ENCODE measurements around the gene ATAD3A. TPM values are rescaled to one million over a fixed set of nuclear protein-coding genes. Genes with fewer than 3 reads are reported as not detected.

ATAD3A gene
- total RNA-seq, 1 experiment from 2014 or later, result 92.7 TPM

DNA sequence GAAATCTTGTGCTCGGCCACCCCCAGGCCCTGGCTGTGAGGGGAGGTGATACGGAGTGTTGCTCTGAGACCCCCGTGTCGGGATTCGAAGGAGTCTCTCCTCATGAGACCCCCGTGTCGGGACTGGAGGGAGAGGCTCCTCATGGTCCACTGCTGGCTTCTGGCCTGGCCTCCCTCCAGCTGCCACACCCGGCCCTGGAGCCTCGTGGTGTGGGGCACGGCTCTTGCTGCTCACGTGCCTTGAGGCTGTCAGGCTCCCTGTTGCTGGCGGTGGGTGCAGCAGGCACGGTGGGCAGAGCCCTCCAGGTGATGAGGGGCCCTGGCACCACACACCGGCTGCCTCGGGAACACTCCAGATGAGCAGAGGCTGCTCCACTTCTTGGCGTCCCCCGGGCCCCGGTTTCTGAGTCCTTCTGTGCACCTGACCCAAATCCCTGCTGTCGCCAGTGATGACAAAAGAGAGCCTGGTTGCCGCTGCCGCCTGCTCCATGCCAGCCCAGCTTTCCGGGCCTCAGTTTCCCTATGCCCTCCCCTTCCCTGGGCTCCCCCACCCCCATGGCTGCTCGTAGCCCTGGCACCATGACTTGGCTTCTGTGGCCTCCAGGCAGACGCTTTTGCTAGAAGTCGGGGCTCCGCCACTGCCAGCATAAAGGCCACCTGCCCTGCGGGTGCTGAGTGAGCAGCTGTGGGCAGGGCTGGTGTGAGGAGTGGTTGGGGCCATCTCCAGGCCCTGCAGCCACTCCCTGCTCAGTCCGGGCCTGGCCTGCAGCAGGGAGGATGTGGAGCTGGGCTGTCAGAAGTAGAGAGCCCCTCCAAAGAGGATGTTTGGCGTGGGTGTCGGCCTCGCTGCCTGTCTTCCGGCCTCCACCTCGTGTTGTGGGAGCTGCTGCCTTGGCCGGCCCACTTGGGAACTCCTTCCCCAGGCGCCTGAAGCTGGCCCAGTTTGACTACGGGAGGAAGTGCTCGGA lies 16.6 kb downstream of the ATAD3A start:
- ChIA-PET POLR2A (ENCODE audit: low non-redundant PET) (no interaction called here), CTCF (no interaction called here)
- H3K4me3 ChIP-seq (ENCODE audit: low read depth, low read length, poor library complexity, severe bottlenecking), result no peak overlapping the region
- intact Hi-C loops (cut with micrococcal nuclease; ENCODE audit: unreplicated experiment), result no loop called here
- TF ChIP-seq EZH2 (IDR thresholded peaks at IDR 0.05; ENCODE audit: borderline replicate concordance, low read depth, low read length, poor library complexity, severe bottlenecking), result no peak
- TF ChIP-seq, protein P1, sequence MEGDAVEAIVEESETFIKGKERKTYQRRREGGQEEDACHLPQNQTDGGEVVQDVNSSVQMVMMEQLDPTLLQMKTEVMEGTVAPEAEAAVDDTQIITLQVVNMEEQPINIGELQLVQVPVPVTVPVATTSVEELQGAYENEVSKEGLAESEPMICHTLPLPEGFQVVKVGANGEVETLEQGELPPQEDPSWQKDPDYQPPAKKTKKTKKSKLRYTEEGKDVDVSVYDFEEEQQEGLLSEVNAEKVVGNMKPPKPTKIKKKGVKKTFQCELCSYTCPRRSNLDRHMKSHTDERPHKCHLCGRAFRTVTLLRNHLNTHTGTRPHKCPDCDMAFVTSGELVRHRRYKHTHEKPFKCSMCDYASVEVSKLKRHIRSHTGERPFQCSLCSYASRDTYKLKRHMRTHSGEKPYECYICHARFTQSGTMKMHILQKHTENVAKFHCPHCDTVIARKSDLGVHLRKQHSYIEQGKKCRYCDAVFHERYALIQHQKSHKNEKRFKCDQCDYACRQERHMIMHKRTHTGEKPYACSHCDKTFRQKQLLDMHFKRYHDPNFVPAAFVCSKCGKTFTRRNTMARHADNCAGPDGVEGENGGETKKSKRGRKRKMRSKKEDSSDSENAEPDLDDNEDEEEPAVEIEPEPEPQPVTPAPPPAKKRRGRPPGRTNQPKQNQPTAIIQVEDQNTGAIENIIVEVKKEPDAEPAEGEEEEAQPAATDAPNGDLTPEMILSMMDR (conservative IDR thresholded peaks at IDR 0.05; ENCODE audit: low read depth, low read length), result no peak
- peaks cover 27% of the 10 kb centered on the region for H3K36me3 ChIP-seq (ENCODE audit: insufficient read depth, low read length, poor library complexity, severe bottlenecking)
- H3K27ac ChIP-seq (ENCODE audit: low read depth, low read length, poor library complexity, severe bottlenecking), result no peak overlapping the region
- H3K27me3 ChIP-seq (replicated peaks; ENCODE audit: insufficient read depth, low read depth, low read length, poor library complexity), result no peaks in the 10 kb centered on the region
- H3K4me1 ChIP-seq (ENCODE audit: insufficient read depth, low read length, poor library complexity, severe bottlenecking), result no peaks in the 10 kb centered on the region
- H3K9me3 ChIP-seq (ENCODE audit: low read depth, low read length, poor library complexity, severe bottlenecking), result no peaks in the 10 kb centered on the region
- no TSS peak for BruUV-seq (replicated peaks)
- no peak for DNase-seq (ENCODE audit: low spot score)

DNA sequence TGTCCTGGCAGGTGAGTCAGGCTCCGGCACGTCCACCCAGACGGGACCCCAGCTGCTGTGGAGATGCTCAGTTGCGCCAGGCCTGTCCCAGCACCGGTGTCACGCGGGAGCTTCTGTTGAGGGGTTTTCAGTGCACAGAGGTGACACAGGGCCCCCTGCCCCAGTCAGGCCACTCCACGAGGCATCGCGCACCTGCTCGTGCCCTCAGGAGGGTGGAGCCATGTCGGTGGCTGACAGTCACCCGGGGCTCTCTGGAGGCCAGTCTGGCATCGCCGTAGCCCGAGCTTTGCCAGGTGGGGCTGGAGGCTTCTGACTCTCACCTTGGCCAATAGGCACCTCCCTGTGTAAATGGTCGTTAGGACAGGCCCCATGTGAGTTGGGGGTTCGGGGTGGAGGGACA lies 17.4 kb downstream of the ATAD3A start:
- no peaks in the 10 kb centered on the region for H3K9me3 ChIP-seq (ENCODE audit: low read depth, low read length, poor library complexity, severe bottlenecking)
- intact Hi-C loops (cut with micrococcal nuclease; ENCODE audit: unreplicated experiment), result no loop called here
- ChIA-PET POLR2A (ENCODE audit: low non-redundant PET) (no interaction called here), CTCF (no interaction called here)
- no peak for DNase-seq (ENCODE audit: low spot score)
- H3K4me3 ChIP-seq (ENCODE audit: low read depth, low read length, poor library complexity, severe bottlenecking), result no peak overlapping the region
- no peaks in the 10 kb centered on the region for H3K4me1 ChIP-seq (ENCODE audit: insufficient read depth, low read length, poor library complexity, severe bottlenecking)
- H3K36me3 ChIP-seq (ENCODE audit: insufficient read depth, low read length, poor library complexity, severe bottlenecking), result peaks cover 27% of the 10 kb centered on the region
- H3K27ac ChIP-seq (ENCODE audit: low read depth, low read length, poor library complexity, severe bottlenecking), result no peak overlapping the region
- BruUV-seq (replicated peaks), result no TSS peak
- no peaks in the 10 kb centered on the region for H3K27me3 ChIP-seq (replicated peaks; ENCODE audit: insufficient read depth, low read depth, low read length, poor library complexity)
- TF ChIP-seq EZH2 (IDR thresholded peaks at IDR 0.05; ENCODE audit: borderline replicate concordance, low read depth, low read length, poor library complexity, severe bottlenecking), result no peak
- TF ChIP-seq, protein P1 (conservative IDR thresholded peaks at IDR 0.05; ENCODE audit: low read depth, low read length), result no peak

DNA sequence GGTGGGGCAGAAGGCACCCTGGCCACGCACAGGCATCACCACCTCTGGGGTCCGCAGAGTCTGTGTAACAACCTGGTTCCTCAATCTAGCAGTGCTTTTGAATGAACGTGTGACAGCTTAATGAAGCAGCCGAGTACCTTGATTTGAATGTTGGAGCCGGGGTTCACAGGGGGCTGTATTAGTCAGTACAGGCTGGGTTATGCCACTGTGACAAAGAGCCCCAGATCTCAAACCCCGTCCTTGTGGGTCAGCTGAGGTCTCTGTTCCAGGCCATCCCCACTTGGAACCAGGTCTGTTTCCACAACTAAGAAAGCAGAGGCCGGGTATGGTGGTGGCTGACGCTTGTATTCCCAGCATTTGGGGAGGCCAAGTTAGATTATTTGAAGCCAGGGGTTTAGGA lies 18.0 kb downstream of the ATAD3A start:
- Histone ChIP-seq H3K9me3 (ENCODE audit: low read depth, low read length, poor library complexity, severe bottlenecking) (no peaks in the 10 kb centered on the region), H3K27me3 (replicated peaks; ENCODE audit: insufficient read depth, low read depth, low read length, poor library complexity) (no peaks in the 10 kb centered on the region), H3K4me3 (ENCODE audit: low read depth, low read length, poor library complexity, severe bottlenecking) (no peak overlapping the region), H3K4me1 (ENCODE audit: insufficient read depth, low read length, poor library complexity, severe bottlenecking) (no peaks in the 10 kb centered on the region), H3K36me3 (ENCODE audit: insufficient read depth, low read length, poor library complexity, severe bottlenecking) (peaks cover 27% of the 10 kb centered on the region), H3K27ac (ENCODE audit: low read depth, low read length, poor library complexity, severe bottlenecking) (no peak overlapping the region)
- BruUV-seq (replicated peaks), result no TSS peak
- intact Hi-C loops (cut with micrococcal nuclease; ENCODE audit: unreplicated experiment), result no loop called here
- DNase-seq (ENCODE audit: low spot score), result no peak
- CTCF ChIA-PET, result no interaction called here
- TF ChIP-seq EZH2 (IDR thresholded peaks at IDR 0.05; ENCODE audit: borderline replicate concordance, low read depth, low read length, poor library complexity, severe bottlenecking), result no peak
- TF ChIP-seq, protein P1 (conservative IDR thresholded peaks at IDR 0.05; ENCODE audit: low read depth, low read length), result no peak
- POLR2A ChIA-PET (ENCODE audit: low non-redundant PET), result no interaction called here
